K562 (cell line): ENCODE data around the gene COQ8A. TPM values are rescaled to one million over a fixed set of nuclear protein-coding genes. Genes with fewer than 3 reads are reported as not detected.

ENCODE experiments used
- ATAC-seq: fragments of 200-7000 bp; cut with Tn5 transposase; 3 replicates; pipeline ENCODE4 v1.9.1; 2020; ENCODE audit warnings: moderate library complexity
- BruUV-seq: library from RNA; stranded (reverse); fragments of 400-500 nt; replicated peaks from 2 replicates; lab custom pipeline; 2021; lab: Mats Ljungman, UMichigan
- CTCF ChIA-PET: fragments of 300-600 bp; formaldehyde crosslinking; extraction: SDS; loops from one replicate; lab custom pipeline; 2021; ENCODE audit warnings: low intra/inter-chr PET ratio; lab: Yijun Ruan, JAX
- POLR2A ChIA-PET: fragments of 300-600, 350-650 bp; sonication (Branson Sonifier 250); formaldehyde crosslinking; extraction: SDS; loops from one replicate; lab custom pipeline; 2021; ENCODE audit warnings: antibody characterized with exemption, inconsistent platforms; lab: Yijun Ruan, JAX
- DNase-seq, 4 experiments: peaks; one replicate each; pipeline versions ENCODE4 v3.0.0 to v3.0.0-alpha.2; 2011 to 2018; ENCODE audit warnings: low spot score in 3 of 4, mixed read lengths in 3 of 4; ENCODE audit errors: extremely low read depth in 1 of 4
- FAIRE-seq: peaks from 2 replicates; lab custom pipeline; 2011; peaks lifted over from hg19 to GRCh38; lab: Jason Lieb, UNC
- H2AFZ ChIP-seq: 2 replicates; pipeline ENCODE4 v1.6.0; 2011; ENCODE audit warnings: low read depth, low read length, control low read depth, inconsistent platforms
- H3K27ac ChIP-seq: fragments of 200-600 bp; 3 replicates; pipeline ENCODE4 v1.8.0; 2011; ENCODE audit warnings: low read depth, mild to moderate bottlenecking, control low read depth, inconsistent platforms, low read length, moderate library complexity, mixed read lengths; ENCODE audit errors: extremely low read depth
- H3K27me3 ChIP-seq, 2 experiments: fragments of 300-600 bp in 1 of 2; 2 replicates in 1 of 2; 3 replicates in 1 of 2; pipeline versions ENCODE4 v1.6.0 to v1.8.0; 2011; ENCODE audit warnings: inconsistent platforms in 2 of 2, low read length in 2 of 2, mild to moderate bottlenecking in 1 of 2, mixed read lengths in 1 of 2, moderate library complexity in 1 of 2; ENCODE audit not compliant: control insufficient read depth in 2 of 2, insufficient read depth in 2 of 2
- H3K36me3 ChIP-seq: fragments of 300-600 bp; 3 replicates; pipeline ENCODE4 v1.8.0; 2011; ENCODE audit warnings: mild to moderate bottlenecking, low read length, inconsistent platforms; ENCODE audit not compliant: control insufficient read depth, insufficient read depth
- H3K4me1 ChIP-seq, 2 experiments: fragments of 200-600 bp in 1 of 2; replicated peaks in 1 of 2; 2 replicates in 1 of 2; 3 replicates in 1 of 2; pipeline versions ENCODE4 v1.5.1 to v1.8.0; 2011; ENCODE audit warnings: inconsistent platforms in 2 of 2, low read length in 2 of 2, mild to moderate bottlenecking in 1 of 2, mixed read lengths in 1 of 2, moderate library complexity in 1 of 2; ENCODE audit not compliant: control insufficient read depth in 2 of 2, insufficient read depth in 2 of 2
- H3K4me2 ChIP-seq: 2 replicates; pipeline ENCODE4 v1.6.1; 2011; ENCODE audit warnings: low read length, control low read depth, inconsistent platforms, mixed read lengths; ENCODE audit not compliant: insufficient read depth
- H3K4me3 ChIP-seq: fragments of 200-600 bp; sonication (generic), shearing (Covaris generic); 2 replicates; pipeline ENCODE4 v1.5.1; 2016; ENCODE audit warnings: control low read depth, inconsistent platforms
- H3K79me2 ChIP-seq: fragments of 200-600 bp; 3 replicates; pipeline ENCODE4 v1.8.0; 2011; ENCODE audit warnings: low read length, inconsistent platforms; ENCODE audit not compliant: control insufficient read depth, insufficient read depth
- H3K9ac ChIP-seq, 2 experiments: 2 replicates each; pipeline versions ENCODE4 v1.6.0 to v1.6.1; 2011; ENCODE audit warnings: low read depth in 2 of 2, low read length in 2 of 2, control low read depth in 1 of 2, inconsistent platforms in 1 of 2, mild to moderate bottlenecking in 1 of 2, mixed read lengths in 1 of 2; ENCODE audit not compliant: insufficient read depth in 1 of 2
- H3K9me1 ChIP-seq: one replicate; pipeline ENCODE4 v1.6.0; 2011; ENCODE audit warnings: inconsistent platforms, mild to moderate bottlenecking, low read length, moderate library complexity; ENCODE audit not compliant: control insufficient read depth, insufficient read depth
- H3K9me3 ChIP-seq: replicated peaks from 2 replicates; pipeline ENCODE4 v1.5.1; 2011; ENCODE audit warnings: low read depth, low read length, inconsistent platforms; ENCODE audit not compliant: control insufficient read depth, insufficient read depth
- H4K20me1 ChIP-seq: replicated peaks from 2 replicates; pipeline ENCODE4 v1.6.1; 2011; ENCODE audit warnings: low read length, inconsistent platforms, mixed read lengths; ENCODE audit not compliant: control insufficient read depth, insufficient read depth
- ARNT ChIP-seq, 2 experiments: fragments of 450-650 bp; IDR thresholded peaks; 2 replicates each; pipeline ENCODE4 v1.6.1; 2016; ENCODE audit warnings: mild to moderate bottlenecking in 1 of 2
- ETV1 ChIP-seq: fragments of 450-650 bp; conservative IDR thresholded peaks from 2 replicates; pipeline ENCODE4 v1.6.1; 2016; ENCODE audit warnings: missing genetic modification characterization, control low read depth, low read depth, missing compliant biosample characterization
- MYNN ChIP-seq, 2 experiments: sonication (generic); formaldehyde crosslinking in 1 of 2; IDR thresholded peaks; 2 replicates each; pipeline versions ENCODE4 v1.5.0 to v1.6.1; 2016 to 2020; ENCODE audit warnings: antibody characterized with exemption in 1 of 2, missing genetic modification reagents in 1 of 2
- RBM22 ChIP-seq: fragments of 200-400 bp; formaldehyde crosslinking; IDR thresholded peaks from 2 replicates; pipeline ENCODE4 v1.6.1; 2018; ENCODE audit warnings: low read length, low read depth; ENCODE audit not compliant: poor library complexity, severe bottlenecking
- ZBTB8A ChIP-seq: fragments of 450-650 bp; IDR thresholded peaks from 2 replicates; pipeline ENCODE4 v1.6.1; 2018; ENCODE audit warnings: mild to moderate bottlenecking, moderate library complexity; ENCODE audit not compliant: partially characterized antibody
- WGBS: fragments of 100-300 bp; shearing (Covaris generic); methylation state at CpG from one replicate; pipeline ENCODE4 v1.1.6; 2016; ENCODE audit warnings: low coverage, mixed read lengths; ENCODE audit not compliant: insufficient coverage; ENCODE audit errors: missing lambda C conversion rate; 5-methylcytosine and 5-hydroxymethylcytosine counted together
- in situ Hi-C: fragments of 300-500 bp; cut with MboI; formaldehyde crosslinking; loops from 4 replicates; pipeline ENCODE4 v1.15.0; 2018; ENCODE audit warnings: inconsistent platforms, mixed read lengths
- intact Hi-C: fragments of 100-400 bp; cut with micrococcal nuclease; formaldehyde crosslinking; loops from 2 replicates; pipeline ENCODE4 v1.14.2; 2022
- polyA plus RNA-seq, 8 experiments: library from polyadenylated mRNA; depleted of rRNA in 4 of 8; stranded (reverse) in 5 of 8; unstranded in 3 of 8; fragments of >200 nt; fragmentation: Nextera tagmentation in 2 of 8; fragmentation: Illumina TruSeq in 1 of 8; extraction: Ambion mirVana in 2 of 8; extraction: Trizol in 1 of 8; gene quantifications; 2 replicates each; pipeline versions ENCODE4 v1.2.1 to v1.2.3, GENCODE V29; 2011 to 2014; ENCODE audit warnings: inconsistent platforms in 1 of 8, missing spikeins in 1 of 8
- total RNA-seq, 7 experiments: library from RNA; depleted of rRNA in 6 of 7; stranded (reverse); fragments of >200 nt in 6 of 7; fragmentation: Illumina TruSeq in 2 of 7; extraction: Trizol in 2 of 7; gene quantifications; 2 replicates each; pipeline versions ENCODE4 v1.2.1 to v1.2.3, GENCODE V29; 2011 to 2021; ENCODE audit warnings: low replicate concordance in 1 of 7

COQ8A gene
- total and polyA plus RNA-seq, 9 of the 15 experiments (the other 6 are each of a cell fraction or from before 2014, with no cell fraction given), result 2.6 to 54.3 (median 32.4) TPM

- Histone ChIP-seq H3K36me3 (peaks cover 49% of the 10 kb centered on the region), H3K4me3 (no peak overlapping the region), H3K27me3 (no peaks in the 10 kb centered on the region), H3K79me2 (no peaks in the 10 kb centered on the region), H2AFZ (no peak overlapping the region), H4K20me1 (no peaks in the 10 kb centered on the region), H3K4me1 (no peaks in the 10 kb centered on the region), H3K4me2 (no peak overlapping the region)
- FAIRE-seq (no peak), DNase-seq (no peak)
- in situ Hi-C loops (no loop called here), intact Hi-C loops (no loop called here)
- no TSS peak for BruUV-seq
- CTCF ChIA-PET, result no interaction called here
- peak; percentile 51 for TF ChIP-seq RBM22
- TF ChIP-seq ARNT (IDR thresholded peaks at IDR 0.05), result no peak
- TF ChIP-seq ETV1, result no peak
- TF ChIP-seq, all 486 proteins: peak for 1
- H3K27ac ChIP-seq, result no peak overlapping the region
- POLR2A ChIA-PET, result interaction anchor here (0.8 to 4.4 kb wide), 2 partner anchors 11 to 65 kb away, joined by 3 to 24 read pairs; no protein-coding TSS in a partner anchor
- no peak overlapping the region for H3K9ac ChIP-seq
- H3K9me1 ChIP-seq, result no peaks in the 10 kb centered on the region
- no peak for ATAC-seq
- 93% methylated on average over 8 of the region's 8 CpGs for WGBS
- no peaks in the 10 kb centered on the region for H3K9me3 ChIP-seq
Observed at GRCh38 chr1:227003165-227003564, 63.1 kb downstream of the COQ8A start.

GRCh38 chr1:227004796-227005195 is 64.7 kb downstream of the COQ8A start:
- no peak overlapping the region for H3K4me2 ChIP-seq
- no peaks in the 10 kb centered on the region for H3K27me3 ChIP-seq
- H3K27ac ChIP-seq, result no peak overlapping the region
- H3K9me1 ChIP-seq, result no peaks in the 10 kb centered on the region
- H4K20me1 ChIP-seq, result no peaks in the 10 kb centered on the region
- no peak overlapping the region for H2AFZ ChIP-seq
- peaks cover 49% of the 10 kb centered on the region for H3K36me3 ChIP-seq
- TF ChIP-seq ZBTB8A (no peak), MYNN (IDR thresholded peaks at IDR 0.05) (0 out of 2 replicates have a peak, but pooled peaks have one; percentile 2), MYNN (CRISPR knock-in tag; IDR thresholded peaks at IDR 0.05) (no peak)
- BruUV-seq, result no TSS peak
- CTCF ChIA-PET, result no interaction called here
- in situ Hi-C loops, result no loop called here
- H3K9ac ChIP-seq, result peak overlapping the region in 1 of 2 experiments; percentile 37; a peak in 1 of 4 replicates
- DNase-seq, result no peak
- no peak for ATAC-seq
- no peaks in the 10 kb centered on the region for H3K4me1 ChIP-seq
- no peak overlapping the region for H3K4me3 ChIP-seq
- 97% methylated on average over 8 of the region's 8 CpGs for WGBS
- no peak for FAIRE-seq
- H3K9me3 ChIP-seq, result no peaks in the 10 kb centered on the region
- intact Hi-C loops, result no loop called here
- H3K79me2 ChIP-seq, result no peaks in the 10 kb centered on the region
- POLR2A ChIA-PET, result interaction anchor here (4.4 kb wide), 1 partner anchor 13 kb away, joined by 24 read pairs; no protein-coding TSS in a partner anchor
